ENCODE measurements around the gene STPG3. TPM values are rescaled to one million over a fixed set of nuclear protein-coding genes. Genes with fewer than 3 reads are reported as not detected.

The STPG3 gene
- total and polyA plus RNA-seq, 8 donors: not detected

DNA sequence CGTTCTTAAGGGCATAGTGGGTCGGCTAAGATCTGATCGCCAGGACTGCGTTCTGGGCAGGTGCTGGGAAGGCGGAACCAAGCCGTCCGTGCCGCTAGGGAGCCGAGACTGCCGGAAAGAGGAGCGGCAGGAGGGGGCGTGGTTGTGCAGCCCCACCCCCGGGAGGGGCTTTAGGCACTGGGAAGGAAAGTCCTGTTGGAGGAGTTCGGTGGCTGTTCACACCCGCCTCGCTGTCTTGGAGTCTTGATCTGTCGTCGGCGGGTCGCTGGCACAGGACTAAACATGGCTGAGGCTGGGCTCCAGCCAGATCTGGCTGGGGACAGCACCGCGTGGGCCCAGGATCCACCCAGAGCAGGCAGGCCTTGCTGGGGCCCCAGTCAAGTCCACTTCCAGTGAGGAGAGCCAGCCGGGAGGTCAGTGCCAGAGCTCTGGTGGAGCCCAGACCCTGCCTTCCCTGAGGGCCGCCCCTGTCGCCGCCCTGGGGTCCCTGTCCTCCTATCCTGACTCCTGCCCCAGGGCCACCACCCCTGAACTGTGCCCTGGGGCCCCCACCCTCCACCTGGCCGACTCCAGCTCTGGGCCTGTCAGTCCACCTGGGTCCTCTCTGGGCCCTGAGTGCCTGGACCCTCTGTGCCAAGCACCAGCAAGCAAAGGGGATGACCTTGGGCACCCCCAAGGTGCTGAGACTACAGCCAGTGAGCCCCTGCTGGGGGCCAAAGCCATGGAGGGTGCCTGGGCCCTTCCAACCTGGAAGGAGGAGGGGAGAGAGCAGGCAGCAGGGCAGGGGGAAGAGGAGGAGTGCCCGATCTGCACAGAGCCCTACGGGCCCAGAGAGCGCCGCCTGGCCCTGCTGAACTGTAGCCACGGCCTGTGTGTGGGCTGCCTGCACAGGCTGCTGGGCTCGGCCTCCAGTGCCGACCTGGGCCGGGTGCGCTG is 33.5 kb upstream of the STPG3 start:
- DNase-seq: peak; percentile 93 to 95
- H3K4me3 ChIP-seq: peak overlapping the region; percentile 36 to 46 (median 42)

GRCh38 chr9:137218212-137218753 is 32.8 kb upstream of the STPG3 start:
- Histone ChIP-seq H3K27ac (peak overlapping the region; percentile 87 to 91 (median 89)), H3K9me3 (no peaks in the 10 kb centered on the region), H3K27me3 (peaks cover 0 to 14% (median 0%) of the 10 kb centered on the region in 3 donors), H3K36me3 (peaks cover 10 to 34% (median 19%) of the 10 kb centered on the region in 4 donors), H3K4me1 (peaks cover 34 to 65% (median 63%) of the 10 kb centered on the region in 4 donors), H3K4me3 (peak overlapping the region; percentile 36 to 46 (median 42))
- TF ChIP-seq POLR2AphosphoS5 (IDR thresholded peaks at IDR 0.05) (no peak), POLR2A (IDR thresholded peaks at IDR 0.05) (no peak), EP300 (IDR thresholded peaks at IDR 0.05) (no peak)
- TF ChIP-seq, protein P1, sequence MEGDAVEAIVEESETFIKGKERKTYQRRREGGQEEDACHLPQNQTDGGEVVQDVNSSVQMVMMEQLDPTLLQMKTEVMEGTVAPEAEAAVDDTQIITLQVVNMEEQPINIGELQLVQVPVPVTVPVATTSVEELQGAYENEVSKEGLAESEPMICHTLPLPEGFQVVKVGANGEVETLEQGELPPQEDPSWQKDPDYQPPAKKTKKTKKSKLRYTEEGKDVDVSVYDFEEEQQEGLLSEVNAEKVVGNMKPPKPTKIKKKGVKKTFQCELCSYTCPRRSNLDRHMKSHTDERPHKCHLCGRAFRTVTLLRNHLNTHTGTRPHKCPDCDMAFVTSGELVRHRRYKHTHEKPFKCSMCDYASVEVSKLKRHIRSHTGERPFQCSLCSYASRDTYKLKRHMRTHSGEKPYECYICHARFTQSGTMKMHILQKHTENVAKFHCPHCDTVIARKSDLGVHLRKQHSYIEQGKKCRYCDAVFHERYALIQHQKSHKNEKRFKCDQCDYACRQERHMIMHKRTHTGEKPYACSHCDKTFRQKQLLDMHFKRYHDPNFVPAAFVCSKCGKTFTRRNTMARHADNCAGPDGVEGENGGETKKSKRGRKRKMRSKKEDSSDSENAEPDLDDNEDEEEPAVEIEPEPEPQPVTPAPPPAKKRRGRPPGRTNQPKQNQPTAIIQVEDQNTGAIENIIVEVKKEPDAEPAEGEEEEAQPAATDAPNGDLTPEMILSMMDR (IDR thresholded peaks at IDR 0.05): no peak
- intact Hi-C loops (cut with DNase I; ENCODE audit: low total_unique reads): no loop called here
- no peak for DNase-seq
- 45 to 73% (median 50%) methylated on average over 7 to 30 of the region's 30 CpGs for WGBS, 5 donors

More for the DNA sequence above, 33.5 kb upstream of the STPG3 start:
- Histone ChIP-seq H3K9me3 (no peaks in the 10 kb centered on the region), H3K36me3 (peaks cover 10 to 41% (median 19%) of the 10 kb centered on the region in 4 donors), H3K27me3 (peaks cover 0 to 12% (median 0%) of the 10 kb centered on the region in 3 donors), H3K4me1 (peaks cover 27 to 59% (median 56%) of the 10 kb centered on the region in 4 donors), H3K27ac (peak overlapping the region; percentile 87 to 91 (median 89))
- intact Hi-C loops (cut with DNase I; ENCODE audit: low total_unique reads): no loop called here
- WGBS, 5 donors: 27 to 48% (median 31%) methylated on average over 31 to 36 of the region's 36 CpGs
- TF ChIP-seq, protein P1 (IDR thresholded peaks at IDR 0.05): no peak
- TF ChIP-seq POLR2AphosphoS5 (IDR thresholded peaks at IDR 0.05): peak in 2 of 3 donors; percentile 91 to 96
- no peak for TF ChIP-seq EP300 (IDR thresholded peaks at IDR 0.05)
- peak in 1 of 4 donors; percentile 85 for TF ChIP-seq POLR2A (IDR thresholded peaks at IDR 0.05)

- DNase-seq: peak; percentile 86 to 89
- Histone ChIP-seq H3K27ac (peak overlapping the region; percentile 87 to 91 (median 89)), H3K4me1 (peaks cover 34 to 68% (median 65%) of the 10 kb centered on the region in 4 donors), H3K4me3 (peak overlapping the region; percentile 36 to 46 (median 42)), H3K36me3 (peaks cover 10 to 29% (median 19%) of the 10 kb centered on the region in 4 donors), H3K27me3 (peaks cover 0 to 14% (median 0%) of the 10 kb centered on the region in 3 donors), H3K9me3 (no peaks in the 10 kb centered on the region)
- TF ChIP-seq EP300 (IDR thresholded peaks at IDR 0.05) (no peak), POLR2AphosphoS5 (IDR thresholded peaks at IDR 0.05) (peak in 2 of 3 donors; percentile 90 to 93), POLR2A (IDR thresholded peaks at IDR 0.05) (peak in 2 of 4 donors; percentile 11 to 45)
- intact Hi-C loops (cut with DNase I; ENCODE audit: low total_unique reads): no loop called here
- 24 to 46% (median 35%) methylated on average over 3 to 12 of the region's 12 CpGs for WGBS, 5 donors
Measured at GRCh38 chr9:137218754-137219271, 32.3 kb upstream of the STPG3 start.

GRCh38 chr9:137219757-137220316 is 31.2 kb upstream of the STPG3 start:
- intact Hi-C loops (cut with DNase I; ENCODE audit: low total_unique reads): no loop called here
- Histone ChIP-seq H3K36me3 (peaks cover 4 to 20% (median 15%) of the 10 kb centered on the region in 4 donors), H3K27me3 (peaks cover 0 to 14% (median 0%) of the 10 kb centered on the region in 3 donors), H3K9me3 (no peaks in the 10 kb centered on the region), H3K4me1 (peaks cover 44 to 78% (median 75%) of the 10 kb centered on the region in 4 donors), H3K4me3 (peak overlapping the region in 1 of 4 donors; percentile 9), H3K27ac (peak overlapping the region in 3 of 5 donors; percentile 16 to 40 (median 18))
- no peak for DNase-seq
- WGBS, 5 donors: 68 to 93% (median 87%) methylated on average over 3 to 10 of the region's 10 CpGs
- no peak for TF ChIP-seq POLR2AphosphoS5 (IDR thresholded peaks at IDR 0.05)
- no peak for TF ChIP-seq POLR2A (IDR thresholded peaks at IDR 0.05)
- no peak for TF ChIP-seq EP300 (IDR thresholded peaks at IDR 0.05)
- TF ChIP-seq, protein P1 (IDR thresholded peaks at IDR 0.05): no peak

All from stomach (tissue), 9 donors.